Heart left ventricle (tissue), 16 donors: Measurements from ENCODE around the gene GNAQ. TPM values are rescaled to one million over a fixed set of nuclear protein-coding genes. Genes with fewer than 3 reads are reported as not detected.

Source experiments
- ATAC-seq, 4 donors: fragments of 200-7000 bp; cut with Tn5 transposase; one replicate each; pipeline ENCODE4 v1.9.1; 2020 to 2022; ENCODE audit warnings: moderate library complexity in 4 of 4, mild to moderate bottlenecking in 3 of 4, moderate number of reproducible peaks in 1 of 4
- DNase-seq, 5 donors: peaks; one replicate each; pipeline ENCODE4 v3.0.0-alpha.2; 2020
- H3K27ac ChIP-seq, 12 donors: fragments of 200-600 bp; sonication (generic) in 4 of 12; one replicate each; pipeline versions ENCODE4 v1.5.0 to v1.8.0; 2016 to 2022; ENCODE audit warnings: mild to moderate bottlenecking in 2 of 12
- H3K27me3 ChIP-seq, 9 donors: fragments of 200-600 bp; sonication (generic) in 2 of 9; one replicate each; pipeline versions ENCODE4 v1.5.1 to v1.8.0; 2016 to 2022; ENCODE audit warnings: mild to moderate bottlenecking in 3 of 9
- H3K36me3 ChIP-seq, 9 donors: fragments of 200-600 bp; sonication (generic) in 2 of 9; one replicate each; pipeline versions ENCODE4 v1.5.0 to v1.8.0; 2018 to 2022; ENCODE audit warnings: mild to moderate bottlenecking in 2 of 9
- H3K4me1 ChIP-seq, 12 donors: fragments of 200-600 bp; sonication (generic) in 4 of 12; one replicate each; pipeline versions ENCODE4 v1.5.0 to v1.8.0; 2016 to 2022; ENCODE audit warnings: mild to moderate bottlenecking in 3 of 12
- H3K4me3 ChIP-seq, 12 donors: fragments of 200-600 bp; sonication (generic) in 4 of 12; one replicate each; pipeline versions ENCODE4 v1.5.0 to v1.8.0; 2017 to 2022; ENCODE audit warnings: mild to moderate bottlenecking in 9 of 12, moderate library complexity in 4 of 12
- H3K9me3 ChIP-seq, 12 donors: fragments of 200-600 bp; sonication (generic) in 4 of 12; one replicate each; pipeline versions ENCODE4 v1.5.0 to v1.8.0; 2016 to 2022; ENCODE audit warnings: mild to moderate bottlenecking in 1 of 12
- CTCF ChIP-seq, 12 donors: fragments of 200-600 bp; sonication (generic) in 4 of 12; IDR thresholded peaks; one replicate each; pipeline versions ENCODE4 v1.5.0 to v1.8.0; 2018 to 2022; ENCODE audit warnings: antibody characterized with exemption in 12 of 12, mild to moderate bottlenecking in 5 of 12
- POLR2A ChIP-seq, 2 donors: fragments of 450-650 bp; IDR thresholded peaks; one replicate each; pipeline ENCODE4 v1.6.1; 2017; ENCODE audit warnings: antibody characterized with exemption in 2 of 2, mild to moderate bottlenecking in 2 of 2, moderate library complexity in 2 of 2
- WGBS, 4 donors: extraction: QIAGEN DNeasy Blood & Tissue Kit in 2 of 4; methylation state at CpG; one replicate each; pipeline versions ENCODE4 v1.1.5 to v1.1.7; 2013 to 2018; 5-methylcytosine and 5-hydroxymethylcytosine counted together
- intact Hi-C, 10 donors: fragments of 100-400 bp; cut with DNase I; formaldehyde crosslinking; loops; one replicate each; pipeline versions ENCODE4 v1.11.1 to v1.14.2; 2022
- polyA plus RNA-seq, 2 donors: library from polyadenylated mRNA; stranded (reverse); fragments of 200-250 nt; gene quantifications; one replicate each; pipeline ENCODE4 v1.2.3, GENCODE V29; 2013
- total RNA-seq, 9 donors: library from RNA; depleted of rRNA in 2 of 9; stranded (reverse); fragments of >200 nt in 2 of 9; fragmentation: NEBNext Ultra II Directional in 3 of 9; extraction: Animal tissue kit (Norgen Biotek cat#: 25700) in 3 of 9; gene quantifications; one replicate each; pipeline versions ENCODE4 v1.1.0 to v1.2.4, GENCODE V29; 2016 to 2023
- donor health status: ischemic (EF 13 %, LVEDD 7.1; RV severe dilation, severe dysfunction).
- donor health status: healthy with polysubstance abuse.
- donor health status: DM: no; HTN: yes; CAD: no.
- donor health status: DM: no; HTN: no; CAD: no.
- donor health status: ischemic (EF 25% LVEDD 6.9; RV normal size, moderate dysfunction).
- donor health status: ischemic (EF 25% LVEDD 5.7; RV mildly dilated, moderate dysfunction).
- donor health status: healthy.
- donor health status: DM: yes; HTN: yes; CAD: no.
- donor health status: ischemic (EF 35%, LVEDD 5.7; RV mildly dilated, moderate dysfunction).
- donor health status: nonischemic (EF 11% LVEDD 7.7; RV severe dilation, severe dysfunction).
- donor health status: DM: yes; HTN: yes; CAD: no.
- donor health status: PGD.
- donor health status: ischemic (EF 29% LVEDD 5.4; RV normal size, mild dysfunction).
- donor health status: nonischemic (EF 23%, LVEDD 6.1; RV moderate dilation, normal function).

Gene GNAQ
- total and polyA plus RNA-seq, 11 donors: 4.8 to 34.1 (median 11.3) TPM

- Histone ChIP-seq H3K4me3 (no peak overlapping the region), H3K27ac (no peak overlapping the region), H3K4me1 (peaks cover 0 to 33% (median 12%) of the 10 kb centered on the region in 12 donors), H3K27me3 (no peaks in the 10 kb centered on the region), H3K36me3 (peaks cover 0 to 5% (median 0%) of the 10 kb centered on the region in 9 donors), H3K9me3 (no peaks in the 10 kb centered on the region)
- WGBS, 4 donors: 79 to 91% (median 89%) methylated on average over 2 of the region's 2 CpGs
- intact Hi-C loops: loop anchor here in 5 of 10 donors (5.0 to 10.0 kb wide), 4 partner anchors 57 to 150 kb away; partner anchors contain the start of gene GNAQ (in 2 of the 5)
- DNase-seq: no peak
- no peak for ATAC-seq
- TF ChIP-seq CTCF (IDR thresholded peaks at IDR 0.05) (no peak), POLR2A (IDR thresholded peaks at IDR 0.05) (no peak)
Observed at GRCh38 chr9:77975036-77975435, 56.6 kb downstream of the GNAQ start.

- peaks cover 0 to 5% (median 0%) of the 10 kb centered on the region in 9 donors for H3K36me3 ChIP-seq
- H3K4me1 ChIP-seq: peaks cover 0 to 31% (median 11%) of the 10 kb centered on the region in 12 donors
- no peak for DNase-seq
- intact Hi-C loops: loop anchor here in 2 of 10 donors (10.0 kb wide), 2 partner anchors 130 to 150 kb away; no protein-coding TSS in a partner anchor
- ATAC-seq: no peak
- H3K27me3 ChIP-seq: no peaks in the 10 kb centered on the region
- H3K4me3 ChIP-seq: no peak overlapping the region
- no peaks in the 10 kb centered on the region for H3K9me3 ChIP-seq
- TF ChIP-seq POLR2A (IDR thresholded peaks at IDR 0.05): no peak
- WGBS, 4 donors: 74 to 86% (median 81%) methylated on average over 2 of the region's 2 CpGs
- no peak overlapping the region for H3K27ac ChIP-seq
Observed at GRCh38 chr9:77974434-77974833, 57.2 kb downstream of the GNAQ start.

- peaks cover 0 to 7% (median 0%) of the 10 kb centered on the region in 9 donors for H3K36me3 ChIP-seq
- no peak overlapping the region for H3K27ac ChIP-seq
- no peaks in the 10 kb centered on the region for H3K9me3 ChIP-seq
- peaks cover 0 to 12% (median 1%) of the 10 kb centered on the region in 12 donors for H3K4me1 ChIP-seq
- intact Hi-C loops: no loop called here
- ATAC-seq (no peak), DNase-seq (no peak)
- 79 to 97% (median 96%) methylated on average over 4 of the region's 4 CpGs for WGBS, 4 donors
- no peaks in the 10 kb centered on the region for H3K27me3 ChIP-seq
- no peak overlapping the region for H3K4me3 ChIP-seq
- no peak for TF ChIP-seq CTCF (IDR thresholded peaks at IDR 0.05)
Observed at GRCh38 chr9:77969083-77969482, 62.5 kb downstream of the GNAQ start.

GRCh38 chr9:77968506-77968905 lies 63.1 kb downstream of the GNAQ start:
- Histone ChIP-seq H3K27ac (no peak overlapping the region), H3K9me3 (peaks cover 0 to 3% (median 0%) of the 10 kb centered on the region in 12 donors), H3K4me3 (no peak overlapping the region), H3K36me3 (peaks cover 0 to 7% (median 0%) of the 10 kb centered on the region in 9 donors), H3K4me1 (peaks cover 0 to 12% (median 1%) of the 10 kb centered on the region in 12 donors), H3K27me3 (no peaks in the 10 kb centered on the region)
- ATAC-seq: no peak
- no peak for DNase-seq
- WGBS, 4 donors: 67 to 84% (median 75%) methylated on average over 3 of the region's 3 CpGs
- TF ChIP-seq CTCF (IDR thresholded peaks at IDR 0.05) (no peak), POLR2A (IDR thresholded peaks at IDR 0.05) (no peak)
- intact Hi-C loops: no loop called here

- TF ChIP-seq CTCF (IDR thresholded peaks at IDR 0.05): no peak
- TF ChIP-seq POLR2A (IDR thresholded peaks at IDR 0.05): no peak
- no peak for ATAC-seq
- 92 to 95% (median 93%) methylated on average over 8 of the region's 8 CpGs for WGBS, 4 donors
- peaks cover 0 to 7% (median 0%) of the 10 kb centered on the region in 9 donors for H3K36me3 ChIP-seq
- H3K4me1 ChIP-seq: peaks cover 0 to 21% (median 3%) of the 10 kb centered on the region in 12 donors
- no peaks in the 10 kb centered on the region for H3K27me3 ChIP-seq
- intact Hi-C loops: no loop called here
- H3K4me3 ChIP-seq: no peak overlapping the region
- no peak for DNase-seq
- peaks cover 0 to 5% (median 0%) of the 10 kb centered on the region in 12 donors for H3K9me3 ChIP-seq
- no peak overlapping the region for H3K27ac ChIP-seq
Observed at GRCh38 chr9:77966718-77967117, 64.9 kb downstream of the GNAQ start.
